HG03025 (cell line): ENCODE data around the gene CLEC4G.

Experiments
- ATAC-seq: cut with Tn5 transposase; IDR thresholded peaks from one replicate; pipeline ENCODE4 v1.9.1; 2021; ENCODE audit warnings: mild to moderate bottlenecking, moderate library complexity; ENCODE audit not compliant: unreplicated experiment, low FRiP score

CLEC4G gene

DNA sequence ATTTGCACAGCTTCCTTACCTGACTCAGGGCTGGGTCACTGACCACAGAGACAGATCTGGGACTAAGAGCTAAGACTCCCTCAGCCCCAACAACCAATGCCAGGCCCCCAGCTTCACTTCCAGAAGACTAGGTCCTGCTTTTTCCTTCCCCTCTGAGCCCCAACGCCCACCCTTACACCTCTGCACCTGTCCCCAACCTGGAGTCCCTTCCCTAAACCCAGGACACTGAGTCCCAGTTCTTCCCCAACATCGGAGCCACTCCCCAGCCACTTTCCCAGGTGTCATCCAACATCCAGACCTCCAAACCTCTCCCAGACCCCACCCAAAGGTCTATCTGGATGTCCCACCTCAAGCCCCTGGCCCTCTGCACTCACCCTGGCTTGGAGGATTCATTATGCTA lies 32.9 kb downstream of the CLEC4G start:
- ATAC-seq: no peak

DNA sequence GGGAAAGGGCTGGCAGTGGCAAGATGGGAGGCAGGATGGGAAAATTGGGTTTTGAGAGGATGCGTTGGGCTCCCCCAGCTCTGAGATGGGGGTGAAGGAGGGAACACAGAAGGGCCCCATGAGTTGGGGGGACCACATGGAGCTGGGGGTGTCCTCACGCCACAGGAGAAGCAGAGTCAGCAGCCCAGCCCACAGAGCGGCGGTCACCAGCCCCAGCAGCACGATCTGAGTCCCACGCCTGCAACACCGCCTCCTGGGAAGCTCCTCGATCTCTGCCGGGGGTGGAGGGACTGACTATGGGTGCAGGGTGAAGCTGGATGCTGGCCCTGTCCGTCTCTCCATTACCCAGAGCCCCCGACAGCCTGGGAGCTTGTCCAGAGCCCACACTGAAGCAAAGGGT lies 33.3 kb downstream of the CLEC4G start:
- ATAC-seq: no peak

DNA sequence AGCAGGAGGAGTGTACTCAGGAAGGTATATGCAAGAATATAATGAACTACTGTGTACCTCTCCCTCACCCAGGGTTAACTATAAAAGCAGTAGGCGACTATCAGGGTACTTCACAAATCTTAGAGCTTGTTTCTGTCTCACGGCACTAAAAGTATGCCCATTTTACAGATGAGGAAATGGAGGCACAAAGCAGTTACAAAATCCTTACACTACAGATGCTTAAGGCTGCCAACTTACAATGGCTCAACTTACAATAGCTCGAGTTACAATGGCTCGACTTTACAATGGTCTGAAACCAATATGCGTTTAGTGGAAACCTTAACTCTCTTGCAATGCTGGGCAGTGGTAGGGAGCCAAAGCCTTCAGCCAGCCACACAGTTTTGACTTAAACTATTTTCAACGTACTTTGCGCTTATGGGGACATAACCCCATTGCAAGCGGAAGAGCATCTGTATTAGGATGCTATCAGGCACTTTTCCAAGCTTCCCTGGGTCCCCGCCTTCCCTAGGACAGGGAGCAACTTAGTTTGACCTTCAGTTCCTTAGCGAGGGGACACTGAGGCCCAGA lies 34.1 kb downstream of the CLEC4G start:
- no peak for ATAC-seq

DNA sequence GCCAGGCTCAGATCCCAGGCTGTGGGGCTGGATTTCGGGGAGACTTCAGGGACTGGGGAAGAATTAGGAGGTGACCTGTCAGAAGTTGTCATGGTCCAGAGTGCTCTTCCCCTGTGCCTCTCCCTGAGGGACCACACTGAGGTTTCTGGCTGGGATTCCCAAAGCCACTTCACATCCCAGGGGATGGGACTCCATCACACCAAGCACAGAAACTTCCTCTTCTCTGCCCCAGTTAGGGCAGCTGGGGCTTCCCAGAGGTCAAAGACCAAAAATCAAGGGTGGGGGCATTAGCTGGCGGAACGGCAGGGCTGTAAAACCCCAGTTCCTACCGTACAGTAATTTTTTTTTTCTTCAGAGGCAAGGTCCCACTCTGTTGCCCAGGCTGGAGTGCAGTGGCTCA lies 37.4 kb downstream of the CLEC4G start:
- no peak for ATAC-seq

DNA sequence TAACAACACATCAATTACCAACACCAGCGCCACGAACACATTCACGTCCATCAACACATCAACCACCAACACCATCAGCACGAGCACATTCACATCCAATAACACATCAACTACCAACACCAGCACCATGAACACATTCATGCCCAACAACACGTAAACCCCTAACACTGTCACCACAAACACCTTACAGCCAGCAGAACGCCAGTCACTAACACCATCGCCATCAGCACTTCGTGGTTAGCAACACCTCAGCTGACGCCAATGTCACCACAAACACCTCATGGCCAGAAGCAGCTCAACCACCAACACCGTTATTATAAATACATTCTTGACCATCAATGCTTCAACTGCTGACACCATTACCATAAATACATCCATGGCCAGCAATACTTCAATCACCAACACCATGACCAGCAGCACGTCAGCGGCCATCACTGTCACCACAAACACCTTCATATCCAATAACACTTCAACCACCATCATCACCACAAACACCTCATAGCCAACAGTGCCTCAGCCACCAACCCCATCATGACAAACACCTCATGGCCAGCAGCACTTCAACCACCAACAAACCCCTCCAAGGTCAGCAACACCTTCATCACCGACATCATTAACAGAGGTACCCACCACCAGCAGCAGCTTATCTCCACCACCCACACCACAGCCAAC lies 39.4 kb downstream of the CLEC4G start:
- ATAC-seq: no peak

DNA sequence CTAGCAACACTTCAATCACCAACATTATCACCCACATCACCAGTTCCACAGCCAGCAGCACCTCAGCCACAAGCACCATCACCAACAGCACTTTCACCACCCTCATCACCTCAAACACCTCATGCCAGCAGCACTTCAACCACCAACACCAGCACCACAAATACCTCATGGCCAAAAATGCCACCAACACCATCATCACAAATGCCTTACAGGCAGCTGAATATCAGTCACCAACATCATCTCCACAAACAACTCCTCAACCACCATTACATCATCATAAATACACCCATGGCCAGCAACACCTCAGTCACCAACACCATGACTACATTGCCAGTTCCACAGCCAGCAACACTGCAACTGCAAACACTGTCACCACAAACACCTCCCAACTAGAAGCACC lies 40.4 kb downstream of the CLEC4G start:
- no peak for ATAC-seq

DNA sequence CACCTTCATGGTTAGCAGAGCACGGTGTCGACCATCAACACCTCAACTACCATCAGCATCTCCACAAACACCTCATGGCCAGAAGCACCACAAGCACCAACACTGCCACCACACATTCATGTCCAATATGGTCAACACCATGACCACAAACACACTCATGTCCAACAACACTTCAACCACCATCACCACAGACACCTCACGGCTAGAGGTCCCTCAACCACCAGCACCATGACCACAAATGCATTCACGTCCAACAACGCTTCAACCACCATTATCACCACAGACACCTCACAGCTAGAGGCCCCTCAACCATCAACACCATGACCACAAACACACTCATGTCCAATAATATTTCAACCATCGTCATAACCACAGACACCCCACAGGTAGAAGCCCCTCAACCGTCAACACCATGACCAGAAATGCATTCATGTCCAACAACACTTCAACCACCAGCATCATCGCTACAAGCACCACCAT lies 41.1 kb downstream of the CLEC4G start:
- no peak for ATAC-seq

DNA sequence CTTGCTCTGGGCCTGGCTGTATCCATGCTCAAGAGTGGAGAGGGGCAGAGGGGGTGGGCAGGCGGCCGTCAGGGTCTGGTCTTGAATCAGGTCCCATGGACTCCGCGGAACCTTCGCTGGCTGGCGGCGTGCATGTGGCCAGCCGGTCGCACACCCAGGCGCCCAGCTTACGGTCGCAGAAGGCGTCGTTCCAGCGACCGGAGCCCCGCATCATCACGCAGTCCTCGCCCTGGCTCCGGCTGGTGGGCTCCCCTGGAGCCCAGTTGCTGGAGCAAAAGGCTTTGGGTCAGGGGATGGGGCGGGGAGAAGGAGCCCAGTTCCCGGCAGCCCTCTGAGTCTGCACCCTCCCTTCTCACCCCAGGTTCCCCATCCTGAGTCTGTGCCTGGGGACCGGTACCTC lies 42.7 kb downstream of the CLEC4G start:
- ATAC-seq: no peak

DNA sequence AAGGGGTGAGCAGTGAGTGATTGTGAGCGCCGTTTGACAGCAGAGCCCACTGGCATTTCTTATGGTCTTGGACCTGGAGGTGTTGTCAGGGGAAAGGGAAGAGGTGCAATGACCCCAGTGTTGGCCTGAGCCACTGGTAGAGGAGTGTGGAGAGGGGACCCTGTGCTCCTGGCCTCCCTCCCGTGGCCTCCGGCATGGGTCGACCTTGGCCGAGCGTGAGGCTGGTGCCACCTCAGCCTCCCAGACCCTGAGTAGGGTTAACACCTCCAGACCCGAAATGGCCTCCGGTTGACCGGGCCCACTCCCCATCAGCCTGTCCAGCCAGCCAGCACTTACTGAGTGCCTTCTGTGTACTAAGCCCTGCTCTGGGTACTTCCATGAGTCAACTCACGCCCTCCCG lies 44.7 kb downstream of the CLEC4G start:
- ATAC-seq: no peak

DNA sequence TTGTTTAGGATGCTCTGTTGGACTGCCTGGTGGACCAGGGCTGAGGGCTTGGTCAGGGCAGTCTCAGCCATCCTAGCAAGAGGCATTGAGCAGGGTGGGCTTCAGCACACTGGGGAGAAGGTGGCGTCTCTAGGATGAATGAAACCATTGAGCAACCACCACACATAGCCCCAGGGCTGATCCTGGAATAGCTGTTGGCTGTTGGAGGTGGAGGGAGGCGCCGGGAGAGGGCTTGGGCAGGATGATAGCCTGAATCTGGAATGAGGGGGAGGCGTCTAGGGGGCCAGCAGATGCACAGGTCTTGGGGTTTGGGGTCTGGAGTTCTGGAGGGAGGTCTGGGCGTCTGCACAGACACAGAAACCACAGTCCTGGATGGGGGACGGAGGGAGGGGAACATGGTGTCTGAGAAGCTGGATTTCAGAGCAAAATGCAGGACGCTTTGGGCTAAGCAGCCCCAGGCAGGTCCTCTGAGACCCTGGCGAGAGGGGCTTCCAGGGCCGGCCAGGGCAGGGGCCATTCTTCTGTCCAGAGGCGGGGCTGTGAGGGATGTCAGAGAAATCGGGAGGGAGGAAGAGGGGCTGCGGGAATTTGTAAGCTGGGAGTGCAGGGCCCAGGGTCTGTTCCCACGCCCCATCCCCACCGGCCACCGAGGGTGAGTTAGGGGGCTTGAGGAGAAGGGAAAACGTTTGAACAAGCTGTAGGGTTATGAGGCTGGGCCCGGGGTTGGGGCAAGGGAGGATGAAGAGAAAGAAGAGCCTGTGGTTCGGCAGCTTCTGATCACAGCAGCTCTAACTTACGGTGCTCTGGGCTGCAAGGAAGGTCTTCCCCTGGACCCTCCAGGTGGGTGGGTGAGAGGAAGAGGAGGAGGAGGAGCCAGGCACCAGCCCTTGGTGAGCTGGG lies 46.1 kb downstream of the CLEC4G start:
- no peak for ATAC-seq

DNA sequence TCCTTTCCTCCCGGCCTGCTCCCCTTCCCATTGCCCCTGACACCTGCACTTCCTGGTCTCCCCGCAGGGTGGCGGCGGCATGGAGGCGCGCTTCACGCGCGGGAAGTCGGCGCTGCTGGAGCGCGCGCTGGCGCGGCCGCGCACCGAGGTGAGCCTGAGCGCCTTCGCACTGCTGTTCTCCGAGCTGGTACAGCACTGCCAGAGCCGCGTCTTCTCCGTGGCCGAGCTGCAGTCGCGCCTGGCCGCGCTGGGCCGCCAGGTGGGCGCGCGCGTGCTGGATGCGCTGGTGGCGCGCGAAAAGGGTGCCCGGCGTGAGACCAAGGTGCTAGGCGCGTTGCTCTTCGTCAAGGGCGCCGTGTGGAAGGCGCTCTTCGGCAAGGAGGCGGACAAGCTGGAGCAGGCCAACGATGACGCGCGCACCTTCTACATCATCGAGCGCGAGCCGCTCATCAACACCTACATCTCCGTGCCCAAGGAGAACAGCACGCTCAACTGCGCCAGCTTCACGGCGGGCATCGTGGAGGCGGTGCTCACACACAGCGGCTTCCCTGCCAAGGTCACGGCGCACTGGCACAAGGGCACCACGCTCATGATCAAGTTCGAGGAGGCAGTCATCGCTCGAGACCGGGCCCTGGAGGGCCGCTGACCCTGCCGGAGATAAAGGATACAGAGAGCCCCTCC lies 49.6 kb downstream of the CLEC4G start:
- no peak for ATAC-seq

DNA sequence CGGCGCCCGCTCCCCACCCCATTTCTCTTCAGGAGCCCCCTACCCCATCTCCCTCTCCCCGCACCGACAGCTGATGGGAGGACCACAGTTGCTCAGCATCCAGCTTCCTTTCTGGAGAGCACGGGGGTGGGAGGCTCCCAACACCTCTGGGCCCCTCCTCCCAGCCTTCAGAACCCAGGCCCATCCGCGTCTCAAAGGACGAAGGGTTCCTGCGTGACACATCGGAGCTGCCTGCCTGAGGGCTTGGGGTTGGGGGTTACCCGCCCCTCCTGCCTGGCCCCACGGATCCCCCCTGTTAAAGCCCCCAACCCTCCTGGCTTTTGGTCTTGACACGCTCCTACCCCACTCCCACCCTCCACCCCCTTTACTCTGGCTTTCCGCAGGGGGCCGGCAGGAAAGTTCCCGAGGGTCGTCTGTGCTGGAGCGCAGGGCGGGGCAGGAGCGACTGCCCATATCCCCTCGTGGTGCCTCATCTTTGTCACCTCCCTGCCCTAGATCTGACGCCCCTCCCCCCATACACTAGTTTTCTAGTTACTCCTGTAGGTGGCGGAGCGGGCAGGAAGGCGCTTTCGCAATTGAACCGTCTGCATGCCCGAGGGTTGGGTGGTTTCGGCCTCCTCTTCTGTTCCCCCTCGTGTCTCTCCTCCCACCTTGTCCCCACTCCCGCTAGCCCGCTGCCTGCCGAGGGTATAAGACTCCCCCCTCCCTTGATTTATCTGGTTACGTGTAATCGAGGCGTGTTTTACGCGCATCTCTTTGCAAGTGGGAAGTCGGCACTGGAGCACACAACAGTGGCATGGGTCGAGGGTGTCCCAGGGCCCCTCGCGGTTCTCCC lies 50.4 kb downstream of the CLEC4G start:
- ATAC-seq: no peak

DNA sequence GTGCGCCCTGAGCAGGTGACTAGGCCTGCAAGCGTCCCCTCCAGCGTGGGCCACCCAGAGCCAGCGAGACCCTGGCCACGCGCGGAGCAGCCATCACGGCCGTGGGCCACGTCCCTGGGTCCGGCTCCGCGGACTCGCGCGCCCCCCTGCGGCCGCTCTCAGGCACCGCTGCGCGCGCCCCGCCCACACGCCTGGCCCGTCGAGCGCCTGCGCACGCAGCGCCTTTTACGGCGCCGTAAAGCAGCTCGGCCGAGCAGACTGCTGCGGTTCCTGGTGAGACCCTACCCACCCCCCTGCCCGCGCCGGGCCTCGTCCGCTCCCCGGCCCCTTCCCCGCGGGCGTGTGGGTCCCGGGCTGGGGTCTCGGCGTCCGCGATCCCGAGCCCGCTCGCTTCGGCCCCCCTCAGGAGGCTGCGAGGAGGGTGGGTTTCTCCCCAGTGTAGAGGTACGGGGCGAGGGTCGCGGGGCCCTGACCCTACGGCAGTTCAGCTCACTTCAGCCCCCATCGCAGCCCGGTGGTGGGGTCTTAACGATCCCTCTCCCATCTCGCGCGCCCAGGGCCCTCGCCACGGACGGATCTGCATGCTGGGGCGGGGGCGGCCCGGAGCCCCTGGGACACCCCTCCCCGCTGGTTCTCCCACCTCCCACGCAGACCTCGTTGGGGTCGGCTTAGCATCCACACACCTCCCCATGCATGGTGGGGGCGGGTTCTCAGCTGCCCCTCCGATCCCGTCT lies 51.1 kb downstream of the CLEC4G start, which contains the start of gene TRAPPC5:
TSS of gene TRAPPC5 (plus strand) at position 228 of the 734 bp plus-strand sequence. CDS start 1,421 bp downstream, outside the sequence.
- ATAC-seq: peak; percentile 51

DNA sequence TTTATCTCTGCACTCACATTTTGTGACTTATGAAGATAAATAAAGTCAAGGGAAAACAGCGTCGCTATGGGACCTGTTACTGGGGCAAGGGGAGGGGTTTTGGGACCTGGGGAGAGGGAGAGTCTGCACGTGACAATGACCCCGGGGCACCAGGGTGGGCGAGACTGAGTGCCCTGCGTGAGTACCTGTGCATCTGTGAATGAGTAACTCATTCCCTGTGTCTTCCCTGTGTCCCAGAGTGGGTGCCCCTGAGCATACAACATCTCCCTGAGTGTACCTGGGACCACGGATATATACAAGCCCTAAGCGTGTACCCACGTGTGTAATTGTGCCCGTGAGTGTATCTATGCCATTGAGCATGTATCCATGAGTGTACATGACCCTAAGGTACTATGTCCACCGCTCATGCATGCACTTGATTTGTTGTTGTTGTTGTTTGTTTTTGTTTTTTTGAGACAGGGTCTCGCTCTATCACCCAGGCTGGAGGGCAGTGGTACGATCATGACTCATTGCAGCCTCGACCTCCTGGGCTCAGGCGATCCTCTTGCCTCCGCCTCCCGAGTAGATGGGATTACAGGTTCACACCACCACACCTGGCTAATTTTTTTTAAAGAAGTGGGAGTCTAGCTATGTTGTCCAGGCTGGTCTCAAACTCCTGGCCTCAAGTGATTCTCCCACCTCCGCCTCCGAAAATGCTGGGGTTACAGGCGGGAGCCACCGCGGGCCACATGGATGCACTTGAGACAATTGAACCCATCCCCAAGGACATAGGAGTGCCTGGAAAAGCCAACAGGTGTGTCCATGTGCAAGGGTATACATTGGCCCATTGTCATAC lies 51.9 kb downstream of the CLEC4G start:
- no peak for ATAC-seq

DNA sequence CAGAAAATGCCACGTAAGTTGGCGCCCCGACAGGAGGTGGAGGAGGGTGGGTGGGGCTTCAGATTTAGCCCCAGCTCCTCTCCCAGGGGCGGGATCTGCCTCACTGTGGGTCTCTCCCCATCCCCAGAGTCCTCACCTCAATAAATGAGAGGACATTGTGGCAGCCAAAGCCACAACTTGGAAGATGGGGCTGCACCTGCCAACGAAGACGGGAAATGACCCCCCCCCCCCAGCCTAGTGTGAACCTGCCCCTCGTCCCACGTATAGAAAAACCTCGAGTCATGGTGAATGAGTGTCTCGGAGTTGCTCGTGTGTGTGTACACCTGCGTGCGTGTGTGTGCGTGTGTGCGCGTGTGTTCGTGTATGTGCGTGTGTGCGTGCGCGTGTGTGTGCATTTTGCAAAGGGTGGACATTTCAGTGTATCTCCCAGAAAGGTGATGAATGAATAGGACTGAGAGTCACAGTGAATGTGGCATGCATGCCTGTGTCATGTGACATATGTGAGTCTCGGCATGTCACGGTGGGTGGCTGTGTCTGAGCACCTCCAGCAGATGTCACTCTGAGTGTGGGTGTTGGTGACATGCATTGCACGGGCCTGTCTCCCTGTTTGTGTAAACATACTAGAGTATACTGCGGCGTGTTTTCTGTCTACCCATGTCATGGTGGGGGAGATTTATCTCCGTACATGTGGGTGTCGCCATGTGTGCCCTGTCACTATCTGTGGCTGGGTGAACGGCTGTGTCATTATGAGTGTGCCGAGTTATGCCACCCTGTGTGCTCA lies 52.7 kb downstream of the CLEC4G start:
- ATAC-seq: no peak
